NCI-H2107 treated with DMSO at 0.1 percent for 48 hours (cell line): ENCODE measurements around the gene IL34.

Experiments
- DNase-seq: peaks from one replicate; lab custom pipeline; 2025; ENCODE audit not compliant: unreplicated experiment; lab: John Stamatoyannopoulos, UW

The IL34 gene

GRCh38 chr16:70700101-70701020 is 54.0 kb downstream of the IL34 start:
- peak; percentile 38 for DNase-seq

GRCh38 chr16:70701036-70701435 is 54.7 kb downstream of the IL34 start:
- no peak for DNase-seq

GRCh38 chr16:70701596-70701995 is 55.2 kb downstream of the IL34 start:
- no peak for DNase-seq

- no peak for DNase-seq
These were observed 55.6 kb downstream of the IL34 start for GRCh38 chr16:70701998-70702397.

- no peak for DNase-seq
These were observed 56.3 kb downstream of the IL34 start for GRCh38 chr16:70702624-70703023.

- DNase-seq: no peak
These were observed 56.9 kb downstream of the IL34 start for GRCh38 chr16:70703041-70703834.

GRCh38 chr16:70703835-70704381 is 57.5 kb downstream of the IL34 start:
- DNase-seq: no peak

- no peak for DNase-seq
These were observed 58.2 kb downstream of the IL34 start for GRCh38 chr16:70704586-70704985.

GRCh38 chr16:70705056-70705455 is 58.7 kb downstream of the IL34 start:
- no peak for DNase-seq

- no peak for DNase-seq
These were observed 60.6 kb downstream of the IL34 start for GRCh38 chr16:70706948-70707465.

- no peak for DNase-seq
These were observed 62.2 kb downstream of the IL34 start for GRCh38 chr16:70708366-70709246.

- no peak for DNase-seq
These were observed 63.1 kb downstream of the IL34 start for GRCh38 chr16:70709457-70709856.

GRCh38 chr16:70709942-70710341 is 63.6 kb downstream of the IL34 start:
- DNase-seq: no peak
